GM12878 (cell line): ENCODE results near the gene USP34.

Experiments used
- ATF2 ChIP-seq: IDR thresholded peaks from 2 replicates; pipeline ENCODE4 v1.6.1; 2012; ENCODE audit warnings: low read length, inconsistent platforms
- CTCF ChIP-seq, 3 experiments: IDR thresholded peaks in 2 of 3; conservative IDR thresholded peaks in 1 of 3; 2 replicates each; pipeline ENCODE4 v1.5.1; 2011; ENCODE audit warnings: low read depth in 3 of 3, low read length in 3 of 3, mild to moderate bottlenecking in 3 of 3, control low read depth in 2 of 3, moderate library complexity in 2 of 3, inconsistent platforms in 1 of 3, mixed read lengths in 1 of 3; ENCODE audit not compliant: control insufficient read depth in 2 of 3, insufficient read depth in 1 of 3; ENCODE audit errors: extremely low read depth in 1 of 3
- EZH2 ChIP-seq: IDR thresholded peaks from 2 replicates; pipeline ENCODE4 v1.6.1; 2012; ENCODE audit warnings: low read depth, mild to moderate bottlenecking, control low read depth, inconsistent platforms, low read length, borderline replicate concordance; ENCODE audit not compliant: control insufficient read depth
- NFYB ChIP-seq: IDR thresholded peaks from 2 replicates; pipeline ENCODE4 v1.6.1; 2011; ENCODE audit warnings: low read depth, mild to moderate bottlenecking, low read length, improper control_type of control experiment, moderate library complexity; ENCODE audit not compliant: insufficient read depth
- POLR2A ChIP-seq: IDR thresholded peaks from 2 replicates; pipeline ENCODE4 v1.6.1; 2011; ENCODE audit warnings: low read depth, mild to moderate bottlenecking, low read length
- RAD21 ChIP-seq: IDR thresholded peaks from 2 replicates; pipeline ENCODE4 v1.6.1; 2011; ENCODE audit warnings: mild to moderate bottlenecking, low read depth, low read length, moderate library complexity; ENCODE audit not compliant: insufficient read depth
- SP1 ChIP-seq: IDR thresholded peaks from one replicate; pipeline ENCODE4 v1.6.1; 2011; ENCODE audit warnings: low read depth, low read length
- USF2 ChIP-seq: IDR thresholded peaks from 2 replicates; pipeline ENCODE4 v1.6.1; 2011; ENCODE audit warnings: low read depth, low read length, improper control_type of control experiment, borderline replicate concordance

GRCh38 chr2:61350777-61351176, 120.1 kb downstream of the USP34 start:
- TF ChIP-seq CTCF (IDR thresholded peaks at IDR 0.05 in 2 of 3, conservative IDR thresholded peaks at IDR 0.05 in 1 of 3; ENCODE audit: control insufficient read depth in 2 of 3, extremely low read depth in 1 of 3, insufficient read depth in 1 of 3, low read depth in 3 of 3, low read length in 3 of 3) (no peak), EZH2 (no peak), RAD21 (no peak), ATF2 (no peak), SP1 (no peak), USF2 (no peak), POLR2A (no peak), NFYB (no peak)
